ENCODE results near the gene C1GALT1. TPM values are rescaled to one million over a fixed set of nuclear protein-coding genes. Genes with fewer than 3 reads are reported as not detected.
A peak's percentile ranks its signal among the peaks of the same experiment; 100 is the strongest.

The C1GALT1 gene
- total and polyA plus RNA-seq, 2 experiments from 2014 or later = 58.2 to 203 TPM

- TF ChIP-seq ZNF462 (CRISPR knock-in tag; IDR thresholded peaks at IDR 0.05) (no peak), EZH2 (IDR thresholded peaks at IDR 0.05; ENCODE audit: low read depth, unreplicated experiment) (no peak)
Observed at GRCh38 chr7:7181519-7182155, 707 bp upstream of the C1GALT1 start (continued).

- no peaks in the 10 kb centered on the region; the same call in 2 of the 3 replicates for H3K9me3 Mint-ChIP-seq
Observed at GRCh38 chr7:7183061-7183837, 905 bp downstream of the C1GALT1 start.

More at GRCh38 chr7:7183061-7183837, 905 bp downstream of the C1GALT1 start:
- Histone ChIP-seq H3K27ac (ENCODE audit: low read depth) (peak overlapping the region; percentile 87), H3K4me2 (peak overlapping the region; percentile 89), H3F3A (replicated peaks; ENCODE audit: low read depth) (no peaks in the 10 kb centered on the region), H4K20me1 (replicated peaks; ENCODE audit: insufficient read depth) (peaks cover 9% of the 10 kb centered on the region), H3K79me2 (replicated peaks; ENCODE audit: insufficient read depth) (peaks cover 54% of the 10 kb centered on the region), H3K4me3 (peak overlapping the region; percentile 63), H3K27me3 (ENCODE audit: insufficient read depth) (no peaks in the 10 kb centered on the region), H3K9me2 (ENCODE audit: insufficient read depth) (no peaks in the 10 kb centered on the region), H3K4me1 (ENCODE audit: insufficient read depth) (peaks cover 39% of the 10 kb centered on the region), H3K36me3 (ENCODE audit: insufficient read depth) (no peaks in the 10 kb centered on the region), H2AFZ (no peak overlapping the region)
- no peak for TF ChIP-seq POLR2AphosphoS5 (IDR thresholded peaks at IDR 0.05; ENCODE audit: low read depth)
- TF ChIP-seq, protein P1, sequence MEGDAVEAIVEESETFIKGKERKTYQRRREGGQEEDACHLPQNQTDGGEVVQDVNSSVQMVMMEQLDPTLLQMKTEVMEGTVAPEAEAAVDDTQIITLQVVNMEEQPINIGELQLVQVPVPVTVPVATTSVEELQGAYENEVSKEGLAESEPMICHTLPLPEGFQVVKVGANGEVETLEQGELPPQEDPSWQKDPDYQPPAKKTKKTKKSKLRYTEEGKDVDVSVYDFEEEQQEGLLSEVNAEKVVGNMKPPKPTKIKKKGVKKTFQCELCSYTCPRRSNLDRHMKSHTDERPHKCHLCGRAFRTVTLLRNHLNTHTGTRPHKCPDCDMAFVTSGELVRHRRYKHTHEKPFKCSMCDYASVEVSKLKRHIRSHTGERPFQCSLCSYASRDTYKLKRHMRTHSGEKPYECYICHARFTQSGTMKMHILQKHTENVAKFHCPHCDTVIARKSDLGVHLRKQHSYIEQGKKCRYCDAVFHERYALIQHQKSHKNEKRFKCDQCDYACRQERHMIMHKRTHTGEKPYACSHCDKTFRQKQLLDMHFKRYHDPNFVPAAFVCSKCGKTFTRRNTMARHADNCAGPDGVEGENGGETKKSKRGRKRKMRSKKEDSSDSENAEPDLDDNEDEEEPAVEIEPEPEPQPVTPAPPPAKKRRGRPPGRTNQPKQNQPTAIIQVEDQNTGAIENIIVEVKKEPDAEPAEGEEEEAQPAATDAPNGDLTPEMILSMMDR (conservative IDR thresholded peaks at IDR 0.05; ENCODE audit: low read depth in 2 of 2) = no peak
- TF ChIP-seq CREB1 (CRISPR knock-in tag; IDR thresholded peaks at IDR 0.05; ENCODE audit: low read depth) = no peak
- TF ChIP-seq, protein P2, sequence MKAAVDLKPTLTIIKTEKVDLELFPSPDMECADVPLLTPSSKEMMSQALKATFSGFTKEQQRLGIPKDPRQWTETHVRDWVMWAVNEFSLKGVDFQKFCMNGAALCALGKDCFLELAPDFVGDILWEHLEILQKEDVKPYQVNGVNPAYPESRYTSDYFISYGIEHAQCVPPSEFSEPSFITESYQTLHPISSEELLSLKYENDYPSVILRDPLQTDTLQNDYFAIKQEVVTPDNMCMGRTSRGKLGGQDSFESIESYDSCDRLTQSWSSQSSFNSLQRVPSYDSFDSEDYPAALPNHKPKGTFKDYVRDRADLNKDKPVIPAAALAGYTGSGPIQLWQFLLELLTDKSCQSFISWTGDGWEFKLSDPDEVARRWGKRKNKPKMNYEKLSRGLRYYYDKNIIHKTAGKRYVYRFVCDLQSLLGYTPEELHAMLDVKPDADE (IDR thresholded peaks at IDR 0.05) = no peak
- TF ChIP-seq JUNB (IDR thresholded peaks at IDR 0.05; ENCODE audit: unreplicated experiment) = no peak
- TF ChIP-seq EZH2 (IDR thresholded peaks at IDR 0.05; ENCODE audit: low read depth, unreplicated experiment) = no peak
- TF ChIP-seq, protein P3, sequence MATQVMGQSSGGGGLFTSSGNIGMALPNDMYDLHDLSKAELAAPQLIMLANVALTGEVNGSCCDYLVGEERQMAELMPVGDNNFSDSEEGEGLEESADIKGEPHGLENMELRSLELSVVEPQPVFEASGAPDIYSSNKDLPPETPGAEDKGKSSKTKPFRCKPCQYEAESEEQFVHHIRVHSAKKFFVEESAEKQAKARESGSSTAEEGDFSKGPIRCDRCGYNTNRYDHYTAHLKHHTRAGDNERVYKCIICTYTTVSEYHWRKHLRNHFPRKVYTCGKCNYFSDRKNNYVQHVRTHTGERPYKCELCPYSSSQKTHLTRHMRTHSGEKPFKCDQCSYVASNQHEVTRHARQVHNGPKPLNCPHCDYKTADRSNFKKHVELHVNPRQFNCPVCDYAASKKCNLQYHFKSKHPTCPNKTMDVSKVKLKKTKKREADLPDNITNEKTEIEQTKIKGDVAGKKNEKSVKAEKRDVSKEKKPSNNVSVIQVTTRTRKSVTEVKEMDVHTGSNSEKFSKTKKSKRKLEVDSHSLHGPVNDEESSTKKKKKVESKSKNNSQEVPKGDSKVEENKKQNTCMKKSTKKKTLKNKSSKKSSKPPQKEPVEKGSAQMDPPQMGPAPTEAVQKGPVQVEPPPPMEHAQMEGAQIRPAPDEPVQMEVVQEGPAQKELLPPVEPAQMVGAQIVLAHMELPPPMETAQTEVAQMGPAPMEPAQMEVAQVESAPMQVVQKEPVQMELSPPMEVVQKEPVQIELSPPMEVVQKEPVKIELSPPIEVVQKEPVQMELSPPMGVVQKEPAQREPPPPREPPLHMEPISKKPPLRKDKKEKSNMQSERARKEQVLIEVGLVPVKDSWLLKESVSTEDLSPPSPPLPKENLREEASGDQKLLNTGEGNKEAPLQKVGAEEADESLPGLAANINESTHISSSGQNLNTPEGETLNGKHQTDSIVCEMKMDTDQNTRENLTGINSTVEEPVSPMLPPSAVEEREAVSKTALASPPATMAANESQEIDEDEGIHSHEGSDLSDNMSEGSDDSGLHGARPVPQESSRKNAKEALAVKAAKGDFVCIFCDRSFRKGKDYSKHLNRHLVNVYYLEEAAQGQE (IDR thresholded peaks at IDR 0.05; ENCODE audit: unreplicated experiment) = no peak
- TF ChIP-seq ZNF331 (CRISPR knock-in tag; IDR thresholded peaks at IDR 0.05; ENCODE audit: low read depth) = no peak
- no peak for TF ChIP-seq STAT1 (IDR thresholded peaks at IDR 0.05; ENCODE audit: unreplicated experiment)
- Mint-ChIP-seq H3K36me3 (ENCODE audit: low read depth) (peaks cover 7% of the 10 kb centered on the region), H3K27me3 (ENCODE audit: insufficient read depth, low read depth, poor library complexity) (peaks cover 3% of the 10 kb centered on the region), H3K27ac (peak overlapping the region; percentile 94), H3K4me1 (peaks cover 17% of the 10 kb centered on the region), H3K4me3 (peak overlapping the region; percentile 89)
- DNase-seq (ENCODE audit: low spot score) (peak; percentile 66), ATAC-seq (peak; percentile 47)
